ENCODE data around the gene CACNA1B. TPM values are rescaled to one million over a fixed set of nuclear protein-coding genes. Genes with fewer than 3 reads are reported as not detected.

Gene CACNA1B
- total and polyA plus RNA-seq, 9 of the 15 experiments (the other 6 are each of a cell fraction or from before 2014, with no cell fraction given), result 0.01 to 0.04 TPM; not detected in 7

GRCh38 chr9:138116521-138116920 is 238.9 kb downstream of the CACNA1B start (continued):
- TF ChIP-seq ILK (tag; IDR thresholded peaks at IDR 0.05; ENCODE audit: borderline replicate concordance, low read depth), result no peak
- TF ChIP-seq MYC (IDR thresholded peaks at IDR 0.05; ENCODE audit: low read depth, low read length), result no peak
- TF ChIP-seq MYC (CRISPR knock-in tag; IDR thresholded peaks at IDR 0.05; ENCODE audit: borderline replicate concordance, low read depth), result no peak
- TF ChIP-seq BACH1 (tag; IDR thresholded peaks at IDR 0.05), result no peak
- TF ChIP-seq ZNF586 (CRISPR knock-in tag; conservative IDR thresholded peaks at IDR 0.05), result no peak
- no peak for TF ChIP-seq ZFP30 (CRISPR knock-in tag; IDR thresholded peaks at IDR 0.05; ENCODE audit: borderline replicate concordance)
- TF ChIP-seq RAD21 (CRISPR knock-in tag; conservative IDR thresholded peaks at IDR 0.05 in 1 of 2, IDR thresholded peaks at IDR 0.05 in 1 of 2), result no peak

GRCh38 chr9:138117101-138117750 is 239.6 kb downstream of the CACNA1B start:
- Histone ChIP-seq H3K4me1 (replicated peaks in 1 of 2; ENCODE audit: control insufficient read depth in 2 of 2, insufficient read depth in 2 of 2, low read length in 2 of 2) (peaks cover 0 to 15% of the 10 kb centered on the region in 2 experiments; a peak in 2 of 5 replicates), H3K27ac (ENCODE audit: extremely low read depth, low read depth, low read length) (no peak overlapping the region), H3K36me3 (ENCODE audit: control insufficient read depth, insufficient read depth, low read length) (no peaks in the 10 kb centered on the region), H3K4me3 (no peak overlapping the region), H2AFZ (ENCODE audit: low read depth, low read length) (no peak overlapping the region), H3K79me2 (ENCODE audit: control insufficient read depth, insufficient read depth, low read length) (no peaks in the 10 kb centered on the region), H3K9me1 (ENCODE audit: control insufficient read depth, insufficient read depth, low read length) (no peaks in the 10 kb centered on the region), H3K4me2 (ENCODE audit: insufficient read depth, low read length) (no peak overlapping the region), H4K20me1 (replicated peaks; ENCODE audit: control insufficient read depth, insufficient read depth, low read length) (no peaks in the 10 kb centered on the region), H3K9ac (ENCODE audit: insufficient read depth in 1 of 2, low read depth in 2 of 2, low read length in 2 of 2) (no peak overlapping the region), H3K9me3 (replicated peaks; ENCODE audit: control insufficient read depth, insufficient read depth, low read depth, low read length) (no peaks in the 10 kb centered on the region), H3K27me3 (ENCODE audit: control insufficient read depth in 2 of 2, insufficient read depth in 2 of 2, low read length in 2 of 2) (peaks cover 25 to 74% of the 10 kb centered on the region in 2 experiments)
- DNase-seq (ENCODE audit: extremely low read depth in 1 of 4, low spot score in 3 of 4), result no peak
- ATAC-seq, result peak; percentile 23; the same call in 1 of the 3 replicates
- BruUV-seq (replicated peaks), result no TSS peak
- in situ Hi-C loops (cut with MboI) (no loop called here), intact Hi-C loops (cut with micrococcal nuclease) (no loop called here)
- 2% methylated on average over 10 of the region's 14 CpGs for whole genome bisulfite sequencing (ENCODE audit: insufficient coverage, low coverage, missing lambda C conversion rate)
- POLR2A ChIA-PET, result no interaction called here
- FAIRE-seq, result no peak
- CTCF ChIA-PET (ENCODE audit: low intra/inter-chr PET ratio), result no interaction called here
- TF ChIP-seq, protein P1, sequence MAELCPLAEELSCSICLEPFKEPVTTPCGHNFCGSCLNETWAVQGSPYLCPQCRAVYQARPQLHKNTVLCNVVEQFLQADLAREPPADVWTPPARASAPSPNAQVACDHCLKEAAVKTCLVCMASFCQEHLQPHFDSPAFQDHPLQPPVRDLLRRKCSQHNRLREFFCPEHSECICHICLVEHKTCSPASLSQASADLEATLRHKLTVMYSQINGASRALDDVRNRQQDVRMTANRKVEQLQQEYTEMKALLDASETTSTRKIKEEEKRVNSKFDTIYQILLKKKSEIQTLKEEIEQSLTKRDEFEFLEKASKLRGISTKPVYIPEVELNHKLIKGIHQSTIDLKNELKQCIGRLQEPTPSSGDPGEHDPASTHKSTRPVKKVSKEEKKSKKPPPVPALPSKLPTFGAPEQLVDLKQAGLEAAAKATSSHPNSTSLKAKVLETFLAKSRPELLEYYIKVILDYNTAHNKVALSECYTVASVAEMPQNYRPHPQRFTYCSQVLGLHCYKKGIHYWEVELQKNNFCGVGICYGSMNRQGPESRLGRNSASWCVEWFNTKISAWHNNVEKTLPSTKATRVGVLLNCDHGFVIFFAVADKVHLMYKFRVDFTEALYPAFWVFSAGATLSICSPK (IDR thresholded peaks at IDR 0.05; ENCODE audit: borderline replicate concordance), result no peak
- TF ChIP-seq ARID2 (IDR thresholded peaks at IDR 0.05) (no peak), HNRNPH1 (optimal IDR thresholded peaks at IDR 0.05; ENCODE audit: low read depth, low read length) (no peak), ZNF780A (CRISPR knock-in tag; IDR thresholded peaks at IDR 0.05) (no peak), PHF20 (IDR thresholded peaks at IDR 0.05; ENCODE audit: partially characterized antibody) (no peak), GABPA (tag; conservative IDR thresholded peaks at IDR 0.05; ENCODE audit: low read depth) (no peak), HDGF (IDR thresholded peaks at IDR 0.05) (no peak), ZNF551 (CRISPR knock-in tag; IDR thresholded peaks at IDR 0.05) (no peak), KLF10 (CRISPR knock-in tag; IDR thresholded peaks at IDR 0.05) (no peak), ARID1B (IDR thresholded peaks at IDR 0.05) (no peak), CREBBP (IDR thresholded peaks at IDR 0.05; ENCODE audit: low read depth, low read length) (no peak), ZNF695 (CRISPR knock-in tag; IDR thresholded peaks at IDR 0.05) (no peak), SMAD3 (CRISPR knock-in tag; conservative IDR thresholded peaks at IDR 0.05) (no peak)
- TF ChIP-seq, protein P2, sequence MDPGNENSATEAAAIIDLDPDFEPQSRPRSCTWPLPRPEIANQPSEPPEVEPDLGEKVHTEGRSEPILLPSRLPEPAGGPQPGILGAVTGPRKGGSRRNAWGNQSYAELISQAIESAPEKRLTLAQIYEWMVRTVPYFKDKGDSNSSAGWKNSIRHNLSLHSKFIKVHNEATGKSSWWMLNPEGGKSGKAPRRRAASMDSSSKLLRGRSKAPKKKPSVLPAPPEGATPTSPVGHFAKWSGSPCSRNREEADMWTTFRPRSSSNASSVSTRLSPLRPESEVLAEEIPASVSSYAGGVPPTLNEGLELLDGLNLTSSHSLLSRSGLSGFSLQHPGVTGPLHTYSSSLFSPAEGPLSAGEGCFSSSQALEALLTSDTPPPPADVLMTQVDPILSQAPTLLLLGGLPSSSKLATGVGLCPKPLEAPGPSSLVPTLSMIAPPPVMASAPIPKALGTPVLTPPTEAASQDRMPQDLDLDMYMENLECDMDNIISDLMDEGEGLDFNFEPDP (CRISPR knock-in tag; IDR thresholded peaks at IDR 0.05), result no peak
